Osteocyte (in vitro differentiated cells): ENCODE results near the gene TMPRSS9. TPM values are rescaled to one million over a fixed set of nuclear protein-coding genes. Genes with fewer than 3 reads are reported as not detected.

Source experiments
- DNase-seq: peaks from one replicate; pipeline ENCODE4 v3.0.0; 2021; ENCODE audit warnings: mixed read lengths; ENCODE audit not compliant: unreplicated experiment; ENCODE audit errors: extremely low spot score
- H3K27ac Mint-ChIP-seq: one replicate; pipeline ENCODE4 v1.8.0; 2021; ENCODE audit warnings: mild to moderate bottlenecking, mixed read lengths; ENCODE audit not compliant: unreplicated experiment
- H3K27me3 Mint-ChIP-seq: one replicate; pipeline ENCODE4 v1.8.0; 2021; ENCODE audit warnings: mixed read lengths; ENCODE audit not compliant: unreplicated experiment
- H3K36me3 Mint-ChIP-seq: one replicate; pipeline ENCODE4 v1.8.0; 2021; ENCODE audit warnings: mixed read lengths; ENCODE audit not compliant: unreplicated experiment
- H3K4me1 Mint-ChIP-seq: one replicate; pipeline ENCODE4 v1.8.0; 2021; ENCODE audit warnings: mixed read lengths; ENCODE audit not compliant: unreplicated experiment
- H3K4me3 Mint-ChIP-seq: one replicate; pipeline ENCODE4 v1.8.0; 2021; ENCODE audit warnings: mild to moderate bottlenecking, moderate library complexity, mixed read lengths; ENCODE audit not compliant: unreplicated experiment
- H3K9me3 Mint-ChIP-seq: one replicate; pipeline ENCODE4 v1.8.0; 2021; ENCODE audit warnings: mixed read lengths; ENCODE audit not compliant: unreplicated experiment
- total RNA-seq: library from RNA; stranded (reverse); gene quantifications from 2 replicates; pipeline ENCODE4 v1.2.1, GENCODE V29; 2021
- TF ChIP-seq, protein P1 (sequence below): fragments of 200-600 bp; sonication (generic); IDR thresholded peaks from 2 replicates; pipeline ENCODE4 v1.5.0; 2021; ENCODE audit warnings: antibody characterized with exemption, mild to moderate bottlenecking, moderate library complexity

The TMPRSS9 gene
- total RNA-seq, 1 donor from 2014 or later = 0.08 TPM

- H3K4me3 Mint-ChIP-seq = peak overlapping the region; percentile 79
- no peaks in the 10 kb centered on the region for H3K9me3 Mint-ChIP-seq
- H3K4me1 Mint-ChIP-seq = peaks cover 46% of the 10 kb centered on the region
- H3K27ac Mint-ChIP-seq = peak overlapping the region; percentile 58
- no peak for DNase-seq
- no peaks in the 10 kb centered on the region for H3K27me3 Mint-ChIP-seq
- TF ChIP-seq, protein P1, sequence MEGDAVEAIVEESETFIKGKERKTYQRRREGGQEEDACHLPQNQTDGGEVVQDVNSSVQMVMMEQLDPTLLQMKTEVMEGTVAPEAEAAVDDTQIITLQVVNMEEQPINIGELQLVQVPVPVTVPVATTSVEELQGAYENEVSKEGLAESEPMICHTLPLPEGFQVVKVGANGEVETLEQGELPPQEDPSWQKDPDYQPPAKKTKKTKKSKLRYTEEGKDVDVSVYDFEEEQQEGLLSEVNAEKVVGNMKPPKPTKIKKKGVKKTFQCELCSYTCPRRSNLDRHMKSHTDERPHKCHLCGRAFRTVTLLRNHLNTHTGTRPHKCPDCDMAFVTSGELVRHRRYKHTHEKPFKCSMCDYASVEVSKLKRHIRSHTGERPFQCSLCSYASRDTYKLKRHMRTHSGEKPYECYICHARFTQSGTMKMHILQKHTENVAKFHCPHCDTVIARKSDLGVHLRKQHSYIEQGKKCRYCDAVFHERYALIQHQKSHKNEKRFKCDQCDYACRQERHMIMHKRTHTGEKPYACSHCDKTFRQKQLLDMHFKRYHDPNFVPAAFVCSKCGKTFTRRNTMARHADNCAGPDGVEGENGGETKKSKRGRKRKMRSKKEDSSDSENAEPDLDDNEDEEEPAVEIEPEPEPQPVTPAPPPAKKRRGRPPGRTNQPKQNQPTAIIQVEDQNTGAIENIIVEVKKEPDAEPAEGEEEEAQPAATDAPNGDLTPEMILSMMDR = no peak
- peaks cover 12% of the 10 kb centered on the region for H3K36me3 Mint-ChIP-seq
Measured at GRCh38 chr19:2329149-2329478, 31.0 kb upstream of the TMPRSS9 start.

GRCh38 chr19:2329501-2329916, 30.6 kb upstream of the TMPRSS9 start:
- no peak for DNase-seq
- H3K4me3 Mint-ChIP-seq = peak overlapping the region; percentile 79
- TF ChIP-seq, protein P1 = no peak
- no peaks in the 10 kb centered on the region for H3K27me3 Mint-ChIP-seq
- peak overlapping the region; percentile 58 for H3K27ac Mint-ChIP-seq
- H3K9me3 Mint-ChIP-seq = no peaks in the 10 kb centered on the region
- H3K4me1 Mint-ChIP-seq = peaks cover 43% of the 10 kb centered on the region
- peaks cover 8% of the 10 kb centered on the region for H3K36me3 Mint-ChIP-seq

- peaks cover 43% of the 10 kb centered on the region for H3K4me1 Mint-ChIP-seq
Measured at GRCh38 chr19:2330255-2330631, 29.8 kb upstream of the TMPRSS9 start.

GRCh38 chr19:2330632-2331284, 29.3 kb upstream of the TMPRSS9 start:
- TF ChIP-seq, protein P1 = no peak
- no peaks in the 10 kb centered on the region for H3K9me3 Mint-ChIP-seq
- DNase-seq = no peak
- H3K4me3 Mint-ChIP-seq = peak overlapping the region; percentile 50
- peak overlapping the region; percentile 27 for H3K27ac Mint-ChIP-seq
- H3K36me3 Mint-ChIP-seq = peaks cover 6% of the 10 kb centered on the region
- H3K4me1 Mint-ChIP-seq = peaks cover 43% of the 10 kb centered on the region
- no peaks in the 10 kb centered on the region for H3K27me3 Mint-ChIP-seq

More at GRCh38 chr19:2330255-2330631, 29.8 kb upstream of the TMPRSS9 start:
- TF ChIP-seq, protein P1 = no peak
- H3K4me3 Mint-ChIP-seq = peak overlapping the region; percentile 50
- H3K27me3 Mint-ChIP-seq = no peaks in the 10 kb centered on the region
- no peak for DNase-seq
- no peak overlapping the region for H3K27ac Mint-ChIP-seq
- no peaks in the 10 kb centered on the region for H3K9me3 Mint-ChIP-seq
- H3K36me3 Mint-ChIP-seq = peaks cover 7% of the 10 kb centered on the region

DNA sequence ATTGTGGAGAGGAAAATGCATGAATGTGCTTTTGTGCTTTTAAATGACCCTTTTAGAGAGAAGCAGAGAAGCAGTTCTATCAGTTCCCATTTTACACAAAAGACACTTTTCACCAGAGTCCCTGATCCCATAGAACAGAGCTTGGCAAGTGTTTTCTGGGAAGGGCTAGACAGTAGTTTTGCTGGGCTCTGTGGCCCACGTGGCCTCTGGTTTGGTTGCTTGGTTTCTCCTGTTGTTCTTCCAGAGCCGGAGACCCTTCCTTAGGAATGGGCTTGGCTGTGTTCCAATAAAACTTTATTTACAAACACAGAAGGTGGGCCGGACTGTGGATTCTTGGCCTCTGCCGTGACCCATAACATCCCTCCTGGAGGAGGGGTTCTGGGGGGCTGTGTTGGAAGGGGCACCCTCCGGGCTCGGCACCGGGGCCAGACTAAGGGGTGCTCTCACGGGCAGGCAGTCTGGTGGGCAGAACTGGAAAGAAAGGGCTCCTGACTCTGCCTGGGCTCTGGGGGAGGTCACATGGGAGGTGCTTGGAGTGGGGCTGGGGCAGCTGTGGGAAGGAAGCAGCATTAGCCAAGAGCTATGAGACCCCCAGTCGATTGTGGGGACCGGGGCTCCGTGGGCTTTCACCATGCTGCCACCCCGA, 28.3 kb upstream of the TMPRSS9 start:
- no peak for DNase-seq
- Mint-ChIP-seq H3K4me3 (no peak overlapping the region), H3K9me3 (no peaks in the 10 kb centered on the region), H3K36me3 (peaks cover 3% of the 10 kb centered on the region), H3K27ac (no peak overlapping the region), H3K27me3 (no peaks in the 10 kb centered on the region), H3K4me1 (peaks cover 36% of the 10 kb centered on the region)
- TF ChIP-seq, protein P1 = no peak
